Left ventricle myocardium superior (tissue), 1 donor: Measurements from ENCODE around the gene SFRP5. TPM values are rescaled to one million over a fixed set of nuclear protein-coding genes. Genes with fewer than 3 reads are reported as not detected.

Experiments
- ATAC-seq: fragments of 200-7000 bp; cut with Tn5 transposase; one replicate; pipeline ENCODE4 v1.9.1; 2020; ENCODE audit warnings: mild to moderate bottlenecking, moderate library complexity
- DNase-seq: peaks from one replicate; pipeline ENCODE4 v3.0.0-alpha.2; 2020
- intact Hi-C: fragments of 100-400 bp; cut with micrococcal nuclease; formaldehyde crosslinking; loops from one replicate; pipeline ENCODE4 v1.11.0; 2022
- total RNA-seq: library from RNA; stranded (reverse); fragmentation: NEBNext Ultra II Directional; extraction: Animal tissue kit (Norgen Biotek cat#: 25700); gene quantifications from one replicate; pipeline ENCODE4 v1.2.1, GENCODE V29; 2021
- donor health status: DM: no; HTN: yes; CAD: no; lungs with severe emphysema.

The SFRP5 gene
- total RNA-seq, 1 donor from 2014 or later: 1.3 TPM

- DNase-seq: peak; percentile 55
- intact Hi-C loops: no loop called here
- peak; percentile 92 for ATAC-seq
Observed at GRCh38 chr10:97788552-97789442, 17.0 kb upstream of the SFRP5 start.

GRCh38 chr10:97785731-97786130 is 13.9 kb upstream of the SFRP5 start:
- intact Hi-C loops: no loop called here
- no peak for DNase-seq
- no peak for ATAC-seq

GRCh38 chr10:97785231-97785630 is 13.4 kb upstream of the SFRP5 start:
- ATAC-seq: no peak

GRCh38 chr10:97784200-97784810 is 12.5 kb upstream of the SFRP5 start:
- DNase-seq (no peak), ATAC-seq (no peak)
- intact Hi-C loops: no loop called here

More at GRCh38 chr10:97785231-97785630, 13.4 kb upstream of the SFRP5 start:
- intact Hi-C loops: no loop called here
- DNase-seq: no peak

- ATAC-seq (peak; percentile 84), DNase-seq (peak; percentile 70)
- intact Hi-C loops: no loop called here
Observed at GRCh38 chr10:97782455-97783228, 10.8 kb upstream of the SFRP5 start.

GRCh38 chr10:97781618-97782331 is 10.0 kb upstream of the SFRP5 start:
- DNase-seq (no peak), ATAC-seq (peak; percentile 51)
- intact Hi-C loops: no loop called here

GRCh38 chr10:97780841-97781617 is 9.2 kb upstream of the SFRP5 start:
- ATAC-seq: peak; percentile 34
- DNase-seq: no peak
- intact Hi-C loops: no loop called here

GRCh38 chr10:97779975-97780374 is 8.2 kb upstream of the SFRP5 start:
- no peak for DNase-seq
- intact Hi-C loops: no loop called here
- ATAC-seq: no peak

GRCh38 chr10:97779492-97779891 is 7.7 kb upstream of the SFRP5 start:
- no peak for ATAC-seq
- DNase-seq: no peak
- intact Hi-C loops: no loop called here

- DNase-seq (no peak), ATAC-seq (no peak)
- intact Hi-C loops: no loop called here
Observed at GRCh38 chr10:97778452-97779302, 6.9 kb upstream of the SFRP5 start.

- ATAC-seq (no peak), DNase-seq (no peak)
- intact Hi-C loops: no loop called here
Observed at GRCh38 chr10:97777143-97777542, 5.3 kb upstream of the SFRP5 start.

GRCh38 chr10:97774811-97775294 is 3.1 kb upstream of the SFRP5 start:
- ATAC-seq: no peak
- intact Hi-C loops: no loop called here

GRCh38 chr10:97773096-97773495 is 1.3 kb upstream of the SFRP5 start:
- intact Hi-C loops: no loop called here
- DNase-seq (no peak), ATAC-seq (no peak)

More at GRCh38 chr10:97774811-97775294, 3.1 kb upstream of the SFRP5 start:
- no peak for DNase-seq

GRCh38 chr10:97771055-97771891 is 526 bp downstream of the SFRP5 start:
- ATAC-seq (peak; percentile 28), DNase-seq (peak; percentile 37)
- intact Hi-C loops: no loop called here

- no peak for DNase-seq
- intact Hi-C loops: no loop called here
- ATAC-seq: no peak
Observed at GRCh38 chr10:97770255-97770654, 1.5 kb downstream of the SFRP5 start.
